HG02852 (cell line): Measurements from ENCODE around the gene DIPK1B.
"Not testable (repeated sequence)": the region's sequence is repeated elsewhere in the genome, so short reads cannot be mapped to it uniquely, and the experiment has no call there.

Source experiments
- ATAC-seq: cut with Tn5 transposase; IDR thresholded peaks from one replicate; pipeline ENCODE4 v1.9.1; 2021; ENCODE audit warnings: mild to moderate bottlenecking, moderate library complexity; ENCODE audit not compliant: unreplicated experiment

DIPK1B gene

DNA sequence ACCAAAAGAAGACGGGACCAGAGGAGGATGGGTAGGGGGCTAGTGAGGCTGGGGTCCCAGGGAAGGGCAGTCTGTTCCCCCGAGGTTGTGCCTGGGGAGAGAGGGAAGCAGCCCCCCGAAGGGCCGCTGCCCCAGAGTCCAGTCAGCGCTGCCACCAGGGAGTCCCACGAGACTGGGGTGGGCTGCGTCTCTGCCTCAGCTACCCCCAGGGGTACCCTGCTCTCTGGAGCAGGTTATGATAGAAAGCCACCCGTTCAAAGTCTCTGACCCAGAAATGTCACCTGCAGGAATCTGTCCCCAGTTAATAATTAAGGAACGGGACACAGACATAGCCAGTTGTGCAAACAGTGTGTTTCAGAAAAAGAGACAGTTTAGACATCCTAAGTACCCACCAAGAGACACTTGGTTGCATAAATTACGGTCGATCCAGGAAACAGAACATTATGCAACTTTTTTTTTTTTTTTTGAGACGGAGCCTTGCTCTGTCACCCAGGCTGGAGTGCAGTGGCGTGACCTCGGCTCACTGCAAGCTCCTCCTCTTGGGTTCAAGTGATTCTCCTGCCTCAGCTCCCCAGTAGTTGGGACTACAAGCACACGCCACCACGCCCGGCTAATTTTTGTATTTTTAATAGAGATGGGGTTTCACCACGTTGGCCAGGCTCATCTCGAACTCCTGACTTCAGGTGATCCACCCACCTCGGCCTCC lies 14.4 kb upstream of the DIPK1B start:
- ATAC-seq, result no peak

DNA sequence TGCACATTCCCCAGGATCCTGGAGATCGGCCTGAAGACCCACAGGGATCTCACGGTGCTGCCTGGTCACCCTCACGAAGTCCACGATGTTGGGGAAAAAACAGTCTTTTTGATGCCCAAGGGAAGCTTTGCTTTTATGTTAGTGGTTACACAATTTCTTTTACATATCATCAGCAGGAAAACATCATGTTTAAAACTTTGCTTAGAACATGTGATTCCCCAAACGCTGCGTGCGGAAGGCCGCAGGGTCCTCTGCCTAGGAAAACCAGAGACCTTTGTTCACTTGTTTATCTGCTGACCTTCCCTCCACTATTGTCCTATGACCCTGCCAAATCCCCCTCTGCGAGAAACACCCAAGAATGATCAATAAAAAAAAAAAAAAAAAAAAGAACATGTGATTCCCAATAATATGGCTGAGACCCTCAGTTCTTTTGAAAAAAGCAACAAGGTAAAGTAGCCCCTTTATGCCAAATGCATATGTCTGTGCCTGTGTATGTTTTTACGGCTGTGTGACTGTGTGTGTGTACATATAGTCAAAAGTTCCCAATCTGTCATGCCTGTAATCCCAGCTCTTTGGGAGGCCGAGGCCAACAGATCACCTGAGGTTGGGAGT lies 13.6 kb upstream of the DIPK1B start:
- ATAC-seq, result no peak

DNA sequence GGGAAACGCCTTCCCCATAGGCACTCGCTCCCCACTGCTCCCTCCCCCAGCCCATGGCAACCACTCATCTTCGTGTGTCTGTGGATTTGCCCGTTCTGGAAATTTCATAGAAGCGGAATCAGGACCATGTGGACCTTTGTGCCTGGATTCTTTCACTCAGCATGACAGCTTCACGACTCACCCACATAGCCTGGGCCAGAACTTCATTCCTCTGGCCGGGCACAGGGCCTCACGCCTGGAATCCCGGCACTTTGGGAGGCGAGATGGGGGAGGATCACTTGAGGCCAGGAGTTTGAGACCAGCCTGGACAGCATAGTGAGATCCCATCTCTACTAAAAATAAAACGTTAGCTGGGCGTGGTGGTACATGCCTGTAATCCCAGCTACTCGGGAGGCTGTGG lies 12.1 kb upstream of the DIPK1B start:
- ATAC-seq, result no peak

DNA sequence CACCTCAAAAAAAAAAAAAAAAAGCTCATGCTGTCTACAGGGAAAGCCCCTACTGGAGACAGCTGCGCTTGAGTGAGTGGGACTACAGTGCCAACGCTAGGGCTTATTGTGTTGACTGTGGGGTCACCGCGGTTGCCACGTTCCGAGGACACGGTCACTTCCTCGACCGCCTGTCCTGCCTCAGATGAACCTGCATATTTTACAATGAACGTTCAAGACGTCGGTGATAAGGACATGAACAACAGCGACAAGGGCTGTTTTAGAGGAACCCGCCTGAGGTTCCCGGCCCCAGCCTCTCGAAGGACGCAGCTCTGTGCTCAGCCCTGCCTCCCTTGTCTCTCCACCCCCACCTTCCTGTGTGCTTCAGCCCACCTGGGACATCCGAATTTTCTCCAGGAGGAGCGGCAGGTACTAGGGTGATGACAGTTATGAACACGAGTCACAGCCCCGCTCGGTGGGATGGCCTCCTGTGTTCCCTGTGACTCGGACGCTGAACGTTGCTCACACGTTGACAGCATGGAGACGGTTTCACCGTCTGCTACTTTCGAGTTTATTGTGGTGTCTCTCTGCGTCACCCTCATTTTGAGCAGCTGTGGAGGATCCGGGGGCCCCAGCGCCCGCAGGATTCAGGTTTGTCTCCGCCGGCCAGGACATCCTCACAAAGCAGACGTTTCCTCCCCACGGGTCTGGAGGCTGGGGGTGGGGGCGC lies 11.3 kb upstream of the DIPK1B start:
- no peak for ATAC-seq

DNA sequence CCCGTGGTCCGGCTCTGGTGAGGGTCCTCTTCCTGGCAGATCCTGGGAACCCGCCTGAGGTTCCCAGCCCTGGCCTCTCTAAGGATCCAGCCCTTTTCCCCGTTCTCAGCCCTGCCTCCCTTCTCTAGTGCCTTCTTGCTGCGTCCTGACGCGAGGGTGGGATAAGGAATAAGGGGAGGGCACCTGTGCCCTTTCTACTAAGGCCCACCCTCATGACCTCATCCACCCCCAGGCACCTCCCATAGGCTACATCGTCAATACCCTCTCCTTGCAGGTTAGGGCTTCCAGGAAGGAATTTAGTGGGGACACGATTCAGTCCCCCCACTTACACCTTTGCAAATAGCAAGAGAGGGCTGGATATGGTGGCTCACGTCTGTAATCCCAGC lies 10.7 kb upstream of the DIPK1B start:
- ATAC-seq, result no peak

DNA sequence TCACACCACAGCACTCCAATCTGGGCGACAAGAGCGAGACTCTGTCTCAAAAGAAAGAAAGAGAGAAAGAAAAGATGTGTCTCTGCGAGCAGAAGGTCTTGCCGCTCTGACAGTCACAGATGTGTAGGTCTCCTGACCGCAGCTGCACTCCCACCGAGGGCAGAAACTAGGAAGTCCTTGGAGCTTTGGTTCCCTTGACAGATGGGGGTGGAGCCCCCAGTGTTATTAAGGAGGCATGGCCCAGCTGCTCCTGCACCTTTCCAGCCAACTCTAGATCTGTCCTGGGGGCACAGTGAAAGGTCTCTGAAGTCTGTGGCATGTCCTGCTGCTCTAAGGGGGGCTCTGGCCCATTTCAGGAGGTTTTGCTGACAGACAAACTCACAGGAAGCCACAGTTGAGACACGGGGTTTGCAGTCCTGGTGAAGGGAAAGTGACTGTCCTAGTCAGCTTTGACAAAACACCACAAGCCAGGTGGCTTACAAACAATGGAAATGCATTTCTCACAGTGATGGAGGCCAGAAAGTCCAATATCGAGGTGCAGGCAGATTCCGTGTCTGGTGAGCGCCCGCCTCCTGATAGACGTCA lies 9.0 kb upstream of the DIPK1B start:
- ATAC-seq, result no peak

DNA sequence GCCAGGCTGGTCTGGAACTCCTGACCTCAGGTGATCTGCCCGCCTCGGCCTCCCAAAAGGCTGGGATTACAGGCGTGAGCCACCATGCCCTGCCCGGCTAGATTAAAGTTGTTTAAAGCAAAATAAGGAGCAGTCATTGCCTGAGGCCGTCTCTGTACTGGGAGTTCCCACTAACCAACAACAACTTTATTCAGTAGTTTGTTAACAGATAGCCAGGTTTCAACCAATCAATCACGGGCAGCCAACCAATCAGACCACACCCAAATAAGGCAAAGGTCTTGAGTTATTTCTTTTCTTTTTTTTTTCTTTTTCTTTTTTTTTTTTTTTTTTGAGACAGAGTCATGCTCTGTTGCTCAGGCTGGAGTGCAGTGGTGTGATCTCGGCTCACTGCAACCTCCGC lies 7.6 kb upstream of the DIPK1B start:
- ATAC-seq, result not testable (repeated sequence)

DNA sequence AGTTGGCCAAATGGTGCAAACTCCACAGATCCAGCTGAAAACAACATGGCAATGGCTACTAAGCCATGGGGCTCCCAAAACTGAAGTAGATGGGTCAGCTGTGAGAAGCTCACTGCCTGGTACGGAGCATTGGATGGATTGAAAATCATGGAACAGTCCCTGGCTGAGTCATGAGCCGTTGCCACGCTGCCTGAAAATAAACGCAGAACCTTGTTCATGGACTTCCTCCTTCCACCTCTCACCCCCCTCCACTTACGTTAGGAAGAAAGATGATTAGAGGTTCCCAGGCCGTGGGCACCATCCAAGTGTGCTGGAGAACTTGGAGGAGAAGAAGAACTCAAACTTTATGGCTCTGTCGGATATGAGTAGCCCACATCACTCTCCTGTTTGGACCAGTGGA lies 6.8 kb upstream of the DIPK1B start:
- ATAC-seq, result no peak

DNA sequence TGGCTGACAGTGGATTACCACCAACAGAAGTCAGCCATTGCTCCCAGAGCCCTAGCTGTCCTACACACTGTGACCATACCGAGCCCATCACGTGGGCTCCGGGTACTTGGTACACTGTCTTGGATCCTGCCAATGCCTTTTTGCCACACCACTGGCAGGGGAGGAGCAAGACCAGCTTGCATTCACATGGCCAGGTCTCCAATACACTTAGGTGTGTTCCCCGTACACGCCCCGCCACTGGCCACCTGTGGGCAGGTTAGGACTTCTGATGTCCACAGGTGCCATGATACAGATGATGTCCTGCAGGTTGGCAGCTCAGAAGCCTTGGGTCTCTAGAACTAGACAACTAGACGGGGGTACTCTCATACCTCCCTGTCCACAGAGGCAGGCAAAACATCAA lies 5.4 kb upstream of the DIPK1B start:
- no peak for ATAC-seq

DNA sequence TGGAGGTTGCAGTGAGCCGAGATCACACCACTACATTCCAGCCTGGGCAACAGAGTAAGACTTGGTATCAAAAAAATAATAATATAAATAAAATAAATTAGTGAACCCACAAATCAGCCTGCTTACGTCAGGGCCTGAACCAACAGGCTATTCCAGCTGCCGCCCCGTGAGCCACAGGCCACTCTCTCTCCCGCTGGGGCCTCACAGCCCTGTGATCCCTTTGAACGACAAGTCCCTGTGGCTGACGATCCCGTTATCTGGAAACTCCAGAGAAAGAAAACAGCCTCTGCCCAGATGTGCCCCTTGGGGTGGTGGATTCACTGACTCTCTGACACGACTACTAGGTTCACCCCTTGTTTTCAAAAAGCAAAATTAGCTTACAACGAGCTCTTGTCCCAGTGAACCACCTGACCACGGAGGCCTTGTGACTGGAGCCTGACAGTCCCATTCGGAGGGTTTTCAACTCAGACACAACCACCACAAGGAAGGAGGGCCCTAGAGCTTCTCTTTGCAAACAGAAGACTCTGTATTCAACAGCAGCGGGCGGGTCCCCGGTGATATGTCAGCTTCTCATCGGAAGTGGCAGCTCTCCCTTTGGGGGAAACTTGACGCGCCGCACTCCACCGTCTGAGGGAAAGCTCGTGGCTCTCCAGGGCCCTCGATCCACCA lies 4.4 kb upstream of the DIPK1B start:
- no peak for ATAC-seq

DNA sequence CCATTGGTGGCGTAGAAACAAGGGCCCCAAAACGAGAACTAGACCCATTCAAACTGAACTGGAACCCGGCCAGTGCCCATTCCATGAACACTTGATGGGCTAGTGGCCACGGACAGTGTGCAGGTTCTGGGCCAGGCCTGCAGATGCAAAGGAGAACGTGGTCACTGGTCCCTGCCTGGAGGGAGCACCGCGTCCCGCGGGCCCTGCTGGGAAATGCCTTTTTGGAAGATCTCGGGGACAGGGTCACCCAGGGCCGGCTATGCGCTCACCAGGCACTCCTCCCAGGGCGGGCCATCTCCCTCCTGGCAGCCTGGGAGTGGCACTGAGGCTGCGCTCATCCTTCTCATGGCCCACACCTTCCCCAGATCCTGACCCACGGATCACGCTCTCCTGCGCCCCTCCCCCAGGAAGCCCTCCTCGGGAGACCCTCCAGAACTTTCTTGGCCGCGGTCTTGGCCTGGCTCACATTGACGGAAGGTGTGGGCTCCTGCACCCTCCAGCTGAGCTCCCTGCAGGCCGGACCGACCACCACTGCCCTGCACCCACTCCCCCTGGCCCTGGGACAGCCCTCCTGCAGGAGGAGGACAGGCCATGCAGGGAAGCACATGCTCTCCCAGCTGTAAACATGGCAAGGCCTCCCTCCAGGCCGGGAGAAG lies 2.8 kb upstream of the DIPK1B start:
- no peak for ATAC-seq

DNA sequence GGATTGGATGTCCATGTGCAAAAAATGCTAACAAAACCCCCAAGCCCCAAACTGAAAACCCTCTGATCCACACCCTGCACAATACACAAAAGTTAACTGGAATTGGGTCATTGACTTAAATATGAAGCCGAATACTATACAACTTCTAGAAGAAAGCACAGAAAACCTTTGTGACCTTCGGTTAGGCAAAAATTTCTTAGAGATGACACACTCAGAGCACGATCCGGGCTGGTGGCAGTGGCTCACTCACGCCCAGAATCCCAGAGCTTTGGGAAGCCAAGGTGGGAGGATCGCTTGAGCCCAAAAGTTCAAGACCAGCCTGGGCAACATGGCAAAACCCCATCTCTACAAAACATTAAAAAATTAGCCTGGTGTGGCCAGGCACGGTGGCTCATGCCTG lies 1.8 kb upstream of the DIPK1B start:
- ATAC-seq, result no peak

DNA sequence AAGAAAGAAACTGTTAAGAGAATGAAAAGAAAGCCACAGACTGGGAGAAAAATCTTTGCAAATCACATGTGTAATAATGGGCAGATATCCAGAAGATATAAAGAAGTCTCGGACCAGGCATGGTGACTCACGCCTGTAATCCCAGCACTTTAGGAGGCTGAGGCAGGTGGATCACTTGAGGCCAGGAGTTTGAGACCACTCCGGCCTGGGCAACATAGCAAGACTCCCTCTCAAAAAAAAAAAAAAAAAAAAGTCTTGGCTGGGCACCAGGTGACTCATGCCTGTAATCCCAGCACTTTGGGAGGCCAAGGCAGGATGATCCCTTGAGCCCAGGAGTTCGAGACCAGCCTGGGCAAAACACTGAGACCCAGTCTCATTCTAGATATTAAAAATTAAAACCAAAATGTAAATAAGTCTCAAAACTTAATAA lies 1.1 kb upstream of the DIPK1B start:
- not testable (repeated sequence) for ATAC-seq

DNA sequence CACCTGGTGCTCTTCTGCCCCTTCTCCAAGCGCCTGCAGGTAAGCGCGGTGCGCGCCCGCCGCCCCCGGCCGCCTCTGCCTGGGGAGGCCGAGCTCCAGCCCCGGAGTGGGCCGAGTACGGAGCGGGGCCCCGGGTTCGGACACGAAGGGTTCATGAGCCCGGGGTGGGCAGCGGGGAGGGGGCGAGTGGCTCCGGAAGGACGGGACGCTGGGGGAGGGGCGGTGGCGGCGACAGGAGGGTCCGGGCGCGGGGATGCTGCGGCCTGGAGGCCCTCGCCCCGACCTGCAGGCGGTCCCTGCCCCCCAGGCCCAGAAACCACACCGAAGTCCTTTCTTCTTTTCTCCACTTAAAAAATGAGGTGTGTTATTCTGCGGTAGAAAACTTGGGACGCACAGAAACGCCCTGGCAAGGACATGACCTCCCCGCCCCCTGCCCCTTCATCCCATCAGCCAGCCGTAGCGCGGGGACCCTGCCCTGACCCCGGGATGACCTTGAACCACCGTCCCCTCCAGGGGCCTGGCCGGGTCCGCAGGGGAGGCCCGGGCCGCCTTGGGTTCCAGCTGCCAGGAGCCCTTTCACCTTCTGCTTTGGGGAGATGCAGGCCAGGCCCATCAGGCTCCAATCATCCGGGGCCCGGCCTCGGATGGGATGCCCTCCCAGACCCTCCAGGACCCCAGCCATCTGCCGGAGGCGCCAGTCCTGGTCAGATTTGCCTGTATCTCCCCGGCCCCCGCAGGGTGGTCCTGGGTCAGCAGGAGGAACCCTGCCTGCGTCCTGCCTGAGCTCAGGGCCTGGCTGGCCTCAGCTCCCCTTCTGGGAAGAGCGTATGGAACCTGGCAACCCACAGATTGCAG lies 545 bp downstream of the DIPK1B start:
- ATAC-seq, result no peak

DNA sequence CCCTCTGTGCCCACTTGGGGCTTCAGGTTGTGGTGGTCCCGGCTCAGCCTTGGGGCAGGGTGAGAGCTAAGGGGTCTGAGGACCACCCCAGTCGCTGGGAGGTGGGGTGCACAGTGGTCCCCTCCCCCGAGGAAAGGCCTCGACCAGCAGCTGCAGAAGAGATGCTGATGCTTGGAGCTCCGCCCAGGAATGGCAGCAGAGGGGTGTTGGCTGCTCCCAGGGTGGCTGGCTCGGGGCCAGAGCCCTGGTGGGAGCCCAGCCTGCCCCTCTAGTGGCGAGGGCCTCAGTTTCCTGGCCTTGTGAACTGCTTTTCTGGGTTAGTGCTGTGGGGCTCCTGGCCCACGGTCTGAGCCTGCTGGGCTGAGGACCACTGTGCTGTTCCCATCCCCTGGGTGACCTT lies 1.2 kb downstream of the DIPK1B start:
- no peak for ATAC-seq

DNA sequence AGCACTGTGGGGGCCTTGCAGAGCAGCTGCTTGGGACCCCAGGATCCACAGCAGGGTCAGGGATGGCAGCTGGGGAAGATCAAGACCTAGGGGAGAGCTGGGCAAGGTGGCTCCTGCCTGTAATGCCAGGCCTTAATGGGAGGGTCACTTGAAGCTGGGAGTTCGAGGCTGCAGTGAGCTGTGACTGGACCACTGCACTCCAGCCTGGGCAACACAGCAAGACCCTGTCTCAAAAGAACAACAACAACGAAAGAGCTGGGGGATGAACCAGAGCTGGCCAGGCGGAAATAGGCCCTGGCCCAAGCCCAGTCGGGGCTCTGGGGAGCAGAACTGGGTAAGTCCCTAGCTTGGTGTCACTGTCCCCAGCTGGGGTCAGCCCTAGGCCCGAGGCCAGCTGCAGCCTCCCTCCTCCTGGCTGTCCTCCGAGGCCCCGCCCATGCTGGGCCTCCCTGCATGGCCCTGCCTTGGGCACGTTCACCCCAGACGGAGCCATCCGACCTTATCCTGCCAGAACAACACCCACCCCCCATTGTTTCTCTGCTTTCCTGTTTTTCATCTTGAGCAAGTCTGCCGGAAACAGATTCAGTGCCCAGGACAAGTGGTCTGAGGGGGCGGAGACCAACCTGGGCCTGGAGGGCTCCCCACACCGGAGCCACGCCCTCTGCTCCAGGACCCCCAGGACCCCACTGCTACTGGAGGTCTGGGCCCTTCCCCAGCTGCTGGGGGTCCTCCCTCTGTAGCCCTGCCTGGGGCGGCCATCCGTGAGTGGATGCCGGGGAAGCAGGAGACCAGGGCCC lies 1.9 kb downstream of the DIPK1B start:
- no peak for ATAC-seq

DNA sequence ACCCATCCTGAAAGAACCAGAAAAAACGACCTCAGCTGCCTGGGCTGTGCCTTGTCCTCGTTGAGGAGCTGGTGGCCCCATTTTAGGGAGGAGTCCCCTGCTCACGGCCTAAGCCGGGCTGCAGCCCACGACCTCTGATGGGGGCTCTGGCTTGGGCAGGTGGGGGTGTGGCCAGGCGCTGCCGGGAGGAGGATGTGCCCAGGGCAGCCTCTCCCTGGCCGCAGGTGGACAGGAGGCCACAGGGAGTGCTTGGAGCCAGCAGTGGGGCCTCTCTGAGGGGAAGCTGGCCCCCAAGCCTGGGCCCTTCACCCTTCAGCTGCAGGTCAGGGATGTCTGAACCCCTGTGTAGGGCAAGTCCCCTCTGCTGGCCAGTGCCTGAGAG lies 2.5 kb downstream of the DIPK1B start:
- no peak for ATAC-seq

DNA sequence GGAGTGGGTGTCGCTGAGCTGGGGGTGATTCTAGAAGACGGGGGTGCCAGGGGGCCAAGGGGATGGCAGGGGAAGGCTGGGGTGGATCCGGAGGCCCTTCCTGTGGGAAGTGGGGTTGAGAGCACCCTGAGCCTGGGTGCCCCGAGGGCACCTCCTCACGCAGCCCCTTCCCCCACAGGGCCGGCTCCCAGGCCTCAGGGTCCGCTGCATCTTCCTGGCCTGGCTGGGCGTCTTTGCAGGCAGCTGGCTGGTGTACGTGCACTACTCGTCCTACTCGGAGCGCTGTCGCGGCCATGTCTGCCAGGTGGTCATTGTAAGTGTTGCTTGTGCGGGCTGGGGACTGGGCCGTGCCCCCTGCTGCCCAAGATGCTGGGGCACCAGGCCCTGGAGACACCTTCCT lies 5.0 kb downstream of the DIPK1B start:
- no peak for ATAC-seq
